NCI-H510A treated with DMSO at 0.1 percent for 48 hours (cell line): ENCODE measurements around the gene ZNF528.
A peak's percentile ranks its signal among the peaks of the same experiment; 100 is the strongest.

Source experiments
- DNase-seq: peaks from one replicate; lab custom pipeline; 2025; lab: John Stamatoyannopoulos, UW

ZNF528 gene

GRCh38 chr19:52397310-52398080 is at the start of gene ZNF528:
ZNF528 (plus strand) TSS chr19:52397849; CDS start chr19:52402014, 4,165 bp downstream.
- peak; percentile 67 for DNase-seq

GRCh38 chr19:52351512-52351911 is 46.1 kb upstream of the ZNF528 start:
- DNase-seq: no peak

GRCh38 chr19:52366414-52366824 is 31.2 kb upstream of the ZNF528 start:
- no peak for DNase-seq

GRCh38 chr19:52369559-52370340 is 27.9 kb upstream of the ZNF528 start, which contains the start of gene ZNF880:
ZNF880 (plus strand) TSS chr19:52369923; CDS start chr19:52369966, 43 bp downstream.
- peak; percentile 91 for DNase-seq

- no peak for DNase-seq
Observed at GRCh38 chr19:52370341-52370710, 27.3 kb upstream of the ZNF528 start.

DNA sequence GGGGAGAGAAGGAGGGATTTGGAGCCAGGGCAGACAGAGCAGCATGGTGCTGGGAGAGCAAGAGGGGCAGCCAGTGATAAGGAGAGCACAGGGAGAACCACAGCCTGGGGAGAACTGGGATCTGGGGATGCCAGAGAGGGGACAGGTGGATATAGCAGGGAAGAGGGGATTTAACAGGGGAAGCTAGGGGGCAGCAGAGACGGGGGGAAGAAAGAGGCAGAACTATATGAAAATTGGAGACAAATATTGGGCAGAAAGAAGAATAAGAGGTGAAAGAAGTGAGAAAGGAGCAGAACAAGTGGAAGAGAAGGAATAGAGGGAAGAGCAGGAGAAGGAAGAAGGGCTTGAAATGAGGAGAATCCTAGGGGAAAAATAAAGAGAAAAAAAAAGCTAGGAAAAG is 6.5 kb upstream of the ZNF528 start:
- DNase-seq: no peak

DNA sequence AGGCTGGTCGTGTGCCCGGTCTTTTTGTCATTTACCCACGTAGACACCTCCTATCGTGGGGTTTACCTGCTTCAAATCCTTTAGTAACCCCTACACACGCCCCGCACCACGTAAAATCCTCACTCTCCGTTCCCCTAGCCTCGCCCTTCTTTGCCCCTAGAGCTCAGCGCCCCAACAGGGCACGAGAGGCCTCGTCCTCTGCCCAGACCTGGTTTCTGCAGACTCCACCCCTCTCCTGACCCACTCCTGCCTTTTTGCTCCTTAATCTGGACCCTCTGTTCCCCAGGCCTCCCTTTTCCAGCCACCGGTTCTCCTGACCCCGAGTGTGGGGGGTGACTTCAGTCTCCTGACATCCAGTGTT is 412 bp downstream of the ZNF528 start:
- no peak for DNase-seq

DNA sequence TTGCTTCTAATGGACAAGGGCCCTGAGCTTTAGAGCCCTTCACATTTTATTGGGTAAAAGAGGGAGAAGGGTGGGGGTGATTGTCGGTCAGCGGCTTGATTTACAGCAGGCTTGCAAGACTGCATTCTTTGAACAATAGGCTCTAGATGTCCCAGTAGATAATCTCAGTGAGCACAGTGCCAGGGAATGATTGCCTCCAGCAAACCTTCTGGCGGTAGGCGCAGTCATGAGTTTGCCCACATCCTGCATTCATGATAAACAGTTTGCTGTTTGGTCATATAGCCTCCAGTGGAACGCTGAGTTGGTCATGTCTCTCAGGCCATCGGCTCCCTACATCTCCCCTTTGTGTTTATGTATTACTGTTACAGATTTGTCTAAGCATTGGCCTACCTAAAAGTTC is 12.6 kb downstream of the ZNF528 start:
- no peak for DNase-seq

- DNase-seq: no peak
Observed at GRCh38 chr19:52415711-52416110, 18.1 kb downstream of the ZNF528 start.

- DNase-seq: no peak
Observed at GRCh38 chr19:52428937-52429336, 31.3 kb downstream of the ZNF528 start, which contains the start of gene ZNF534. ZNF534 (plus strand) TSS chr19:52429148; CDS start chr19:52431475, 2,327 bp downstream.

DNA sequence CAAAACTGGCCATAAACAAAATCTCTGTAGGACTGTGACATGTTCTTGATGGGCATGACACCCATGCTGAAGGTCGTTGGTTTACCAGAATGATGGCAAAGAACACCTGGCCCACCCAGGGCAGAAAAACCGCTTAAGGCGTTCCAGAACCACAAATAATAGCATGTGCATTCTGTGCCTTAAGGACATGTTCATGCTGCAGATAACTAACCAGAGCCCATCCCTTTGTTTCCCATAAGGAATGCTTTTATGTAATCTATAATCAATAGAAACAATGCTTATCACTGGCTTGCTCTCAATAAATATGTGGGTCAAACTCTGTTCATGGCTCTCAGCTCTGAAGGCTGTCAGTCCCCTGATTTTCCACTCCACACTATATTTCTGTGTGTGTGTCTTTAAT is 44.5 kb downstream of the ZNF528 start:
- no peak for DNase-seq

DNA sequence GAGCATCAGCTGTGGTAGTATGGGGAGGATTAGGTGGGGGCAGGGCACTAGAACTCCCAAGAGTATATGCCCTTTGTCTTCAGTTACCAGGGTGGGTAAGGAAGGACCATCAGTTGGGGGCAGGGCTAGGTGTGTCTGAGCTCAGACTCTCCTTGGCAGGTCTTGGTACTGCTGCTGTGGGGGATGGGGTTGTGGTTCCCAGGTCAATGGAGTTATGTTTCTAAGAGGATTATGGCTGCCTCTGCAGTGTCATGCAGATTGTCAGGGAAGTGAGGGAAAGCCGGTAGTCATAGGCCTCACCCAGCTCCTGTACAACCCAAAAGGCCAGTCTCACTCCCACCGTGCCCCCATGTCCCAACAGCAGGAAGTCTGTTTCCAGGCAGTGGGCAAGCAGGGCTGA is 46.9 kb downstream of the ZNF528 start:
- DNase-seq: no peak

DNA sequence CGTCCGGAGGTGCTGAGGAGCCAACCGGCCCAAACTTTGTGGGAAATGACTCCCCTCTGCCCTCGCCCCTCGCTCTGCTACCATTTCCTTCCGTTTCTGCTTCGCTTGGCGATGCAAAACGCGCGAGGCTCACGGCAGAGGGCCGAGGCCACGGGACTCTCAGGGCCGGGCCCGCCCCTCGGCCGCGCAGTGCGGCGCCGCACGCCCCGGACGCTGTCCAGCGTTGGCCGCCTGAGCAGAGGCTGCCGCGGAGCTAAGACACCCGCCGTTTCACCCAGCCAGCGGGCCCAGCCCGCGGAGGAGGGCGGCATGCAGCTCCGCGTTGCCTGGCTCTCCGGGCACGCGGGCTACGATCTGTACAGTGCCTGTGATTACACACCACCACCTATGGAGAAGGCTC is 53.6 kb downstream of the ZNF528 start:
- no peak for DNase-seq

DNA sequence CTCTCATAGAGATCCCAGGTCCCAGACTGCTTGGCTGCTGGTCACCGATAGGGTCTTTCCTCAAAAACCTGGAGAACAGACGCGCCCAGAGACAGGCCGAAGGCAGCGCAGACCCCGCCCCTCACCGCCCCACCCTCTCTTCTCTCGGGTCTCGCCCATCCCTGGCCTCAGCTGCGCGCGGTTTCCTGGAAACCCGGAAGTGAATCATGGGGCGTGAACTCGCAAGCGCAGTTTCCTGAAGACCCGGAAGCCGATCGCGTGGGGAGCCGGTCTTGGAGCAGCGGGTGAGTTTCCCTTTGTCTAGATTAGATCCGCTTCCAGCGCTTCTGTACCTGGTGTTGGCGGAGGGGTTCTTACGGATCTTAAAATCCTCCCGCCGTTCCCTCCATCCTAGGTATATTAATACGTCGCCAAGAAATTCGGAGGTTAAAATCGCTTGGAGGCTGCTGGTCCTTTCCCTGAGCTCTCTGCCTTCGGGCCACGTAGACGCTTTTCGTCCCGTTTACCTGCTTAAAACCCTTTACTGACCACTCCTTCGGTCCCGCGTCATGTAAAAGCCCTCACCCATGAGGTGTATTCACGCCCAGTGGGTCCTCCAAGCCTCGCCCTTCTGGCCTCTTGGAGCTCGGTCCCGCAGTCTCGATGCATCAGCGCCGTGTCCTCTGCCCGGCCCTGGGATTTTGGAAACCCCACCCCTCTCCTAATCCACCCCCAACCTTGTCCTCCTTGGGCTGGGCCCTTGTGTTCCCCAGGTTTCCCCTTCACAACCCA is 55.9 kb downstream of the ZNF528 start, which contains the start of gene ZNF578:
Gene ZNF578 (plus strand): TSS at position 230 of the 771 bp plus-strand sequence. CDS start 48,293 bp downstream, outside the sequence.
- peak; percentile 15 for DNase-seq

- DNase-seq: no peak
Observed at GRCh38 chr19:52464798-52465470, 67.3 kb downstream of the ZNF528 start.
